ENCODE data around the gene KISS1R. TPM values are rescaled to one million over a fixed set of nuclear protein-coding genes. Genes with fewer than 3 reads are reported as not detected.

KISS1R gene
- total RNA-seq, 4 donors from 2014 or later = 0.29 TPM; not detected in 3

GRCh38 chr19:952680-953444 is 35.7 kb downstream of the KISS1R start:
- no peaks in the 10 kb centered on the region for H3K27me3 ChIP-seq
- peak overlapping the region; percentile 20 for H3K4me3 ChIP-seq
- WGBS = 36% methylated on average over 14 of the region's 21 CpGs
- no peaks in the 10 kb centered on the region for H3K9me3 ChIP-seq
- H3K36me3 ChIP-seq = no peaks in the 10 kb centered on the region
- TF ChIP-seq POLR2A (IDR thresholded peaks at IDR 0.05) = no peak
- no peak for TF ChIP-seq POLR2AphosphoS5 (IDR thresholded peaks at IDR 0.05)
- TF ChIP-seq EP300 (IDR thresholded peaks at IDR 0.05) = no peak
- TF ChIP-seq CTCF (IDR thresholded peaks at IDR 0.05) = no peak
- no peak for DNase-seq (ENCODE audit: low spot score in 2 of 2)
- H3K4me1 ChIP-seq = peaks cover 14% of the 10 kb centered on the region
- no peak overlapping the region for H3K27ac ChIP-seq

- Histone ChIP-seq H3K4me1 (peaks cover 14% of the 10 kb centered on the region), H3K27me3 (no peaks in the 10 kb centered on the region), H3K9me3 (no peaks in the 10 kb centered on the region), H3K27ac (no peak overlapping the region), H3K36me3 (no peaks in the 10 kb centered on the region), H3K4me3 (peak overlapping the region; percentile 20)
- WGBS = 61% methylated on average over 29 of the region's 33 CpGs
- no peak for TF ChIP-seq POLR2A (IDR thresholded peaks at IDR 0.05)
- no peak for TF ChIP-seq CTCF (IDR thresholded peaks at IDR 0.05)
- DNase-seq (ENCODE audit: low spot score in 2 of 2) = peak in 1 of 2 donors; percentile 49
These were observed 36.5 kb downstream of the KISS1R start for GRCh38 chr19:953445-954271.

GRCh38 chr19:954272-954671 is 37.1 kb downstream of the KISS1R start:
- 80% methylated on average over 14 of the region's 14 CpGs for WGBS

GRCh38 chr19:954672-955494 is 37.8 kb downstream of the KISS1R start:
- TF ChIP-seq EP300 (IDR thresholded peaks at IDR 0.05) (no peak), POLR2AphosphoS5 (IDR thresholded peaks at IDR 0.05) (no peak), CTCF (IDR thresholded peaks at IDR 0.05) (no peak), POLR2A (IDR thresholded peaks at IDR 0.05) (no peak)
- peaks cover 18% of the 10 kb centered on the region for H3K4me1 ChIP-seq
- no peaks in the 10 kb centered on the region for H3K9me3 ChIP-seq
- no peak overlapping the region for H3K27ac ChIP-seq
- peak in 1 of 2 donors; percentile 51 for DNase-seq (ENCODE audit: low spot score in 2 of 2)
- 86% methylated on average over 22 of the region's 43 CpGs for WGBS
- H3K27me3 ChIP-seq = no peaks in the 10 kb centered on the region
- no peak overlapping the region for H3K4me3 ChIP-seq
- no peaks in the 10 kb centered on the region for H3K36me3 ChIP-seq

More at GRCh38 chr19:954272-954671, 37.1 kb downstream of the KISS1R start:
- Histone ChIP-seq H3K36me3 (no peaks in the 10 kb centered on the region), H3K27ac (no peak overlapping the region), H3K4me1 (peaks cover 18% of the 10 kb centered on the region), H3K27me3 (no peaks in the 10 kb centered on the region), H3K4me3 (no peak overlapping the region), H3K9me3 (no peaks in the 10 kb centered on the region)
- TF ChIP-seq POLR2AphosphoS5 (IDR thresholded peaks at IDR 0.05) (no peak), CTCF (IDR thresholded peaks at IDR 0.05) (no peak), EP300 (IDR thresholded peaks at IDR 0.05) (no peak), POLR2A (IDR thresholded peaks at IDR 0.05) (no peak)
- DNase-seq (ENCODE audit: low spot score in 2 of 2) = peak in 1 of 2 donors; percentile 53

Measured in suprapubic skin (tissue), 4 donors.